Posterior cingulate gyrus (tissue), 11 donors: ENCODE measurements around the gene KIAA1217.

Source experiments
- DNase-seq, 10 donors: peaks; one replicate each; pipeline versions ENCODE4 v3.0.0 to v3.0.0-alpha.2; 2020 to 2021; ENCODE audit warnings: mixed read lengths in 3 of 10
- intact Hi-C: fragments of 100-400 bp; cut with DNase I; formaldehyde crosslinking; loops from one replicate; pipeline ENCODE4 v1.15.1; 2023

Gene KIAA1217

GRCh38 chr10:24355056-24355688 is 146.2 kb downstream of the KIAA1217 start:
- intact Hi-C loops, result no loop called here
- DNase-seq, result no peak

GRCh38 chr10:24357344-24358004 is 148.5 kb downstream of the KIAA1217 start:
- intact Hi-C loops, result no loop called here
- DNase-seq, result no peak

DNA sequence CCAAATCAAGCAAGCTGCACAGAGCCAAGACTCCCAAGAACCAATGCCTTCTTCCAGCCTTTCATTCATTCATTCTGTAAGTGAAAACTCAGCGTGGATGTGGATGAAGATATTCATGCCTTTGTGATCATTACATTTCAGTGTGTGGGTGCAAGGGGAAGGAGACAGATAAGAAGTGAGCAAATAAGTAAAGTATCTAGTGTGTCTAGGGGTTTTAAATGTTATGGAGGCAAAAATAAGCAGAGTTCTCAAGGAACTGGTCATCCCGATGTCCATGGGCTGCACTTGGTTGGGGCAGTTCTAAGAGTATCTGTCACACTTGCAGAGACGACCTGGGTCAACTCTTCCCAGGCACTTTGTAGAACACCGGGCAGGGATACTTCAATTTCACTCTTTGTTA is 149.1 kb downstream of the KIAA1217 start:
- no peak for DNase-seq
- intact Hi-C loops, result no loop called here

DNA sequence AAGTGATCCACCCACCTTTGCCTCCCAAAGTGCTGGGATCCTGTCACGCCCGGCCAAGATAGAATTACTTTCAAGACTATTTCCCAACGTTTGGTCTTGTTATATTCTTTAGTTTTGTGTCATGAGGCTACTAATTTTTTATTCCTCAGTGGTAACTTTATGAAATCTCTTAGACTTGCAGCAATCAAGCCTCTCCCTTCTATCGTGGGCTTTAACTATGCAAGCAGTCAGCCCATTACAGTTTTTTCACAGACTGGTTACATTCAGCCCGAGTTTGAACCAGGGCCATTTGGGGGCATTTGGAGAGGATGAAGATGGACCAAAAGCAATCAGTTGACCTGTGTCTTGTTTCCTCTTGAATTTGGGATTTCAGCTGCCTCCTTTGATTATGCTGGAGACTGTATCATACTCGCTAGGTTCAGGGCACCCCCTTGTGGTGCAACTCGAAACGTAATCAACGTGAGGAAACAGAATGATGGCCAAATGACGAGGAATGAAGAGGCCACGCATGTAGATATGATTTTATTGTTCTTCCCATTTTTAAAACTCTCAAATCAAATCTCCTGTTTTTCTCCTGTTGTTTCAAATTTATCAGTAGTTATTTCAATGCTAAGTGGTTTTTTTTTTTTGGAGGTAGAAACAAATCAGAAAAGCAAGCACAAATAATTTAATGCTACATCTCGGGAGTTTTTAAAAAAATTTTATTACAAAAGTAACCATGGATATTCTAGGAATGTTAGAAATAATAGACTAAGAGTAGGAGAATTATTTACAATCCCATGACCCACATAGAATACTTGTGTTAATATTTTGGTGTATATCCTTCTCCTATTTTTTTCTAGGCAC is 151.6 kb downstream of the KIAA1217 start:
- intact Hi-C loops, result no loop called here
- DNase-seq, result peak in 7 of 10 donors; percentile 24 to 92 (median 69)

- no peak for DNase-seq
- intact Hi-C loops, result no loop called here
Measured at GRCh38 chr10:24363070-24363469, 154.1 kb downstream of the KIAA1217 start.

DNA sequence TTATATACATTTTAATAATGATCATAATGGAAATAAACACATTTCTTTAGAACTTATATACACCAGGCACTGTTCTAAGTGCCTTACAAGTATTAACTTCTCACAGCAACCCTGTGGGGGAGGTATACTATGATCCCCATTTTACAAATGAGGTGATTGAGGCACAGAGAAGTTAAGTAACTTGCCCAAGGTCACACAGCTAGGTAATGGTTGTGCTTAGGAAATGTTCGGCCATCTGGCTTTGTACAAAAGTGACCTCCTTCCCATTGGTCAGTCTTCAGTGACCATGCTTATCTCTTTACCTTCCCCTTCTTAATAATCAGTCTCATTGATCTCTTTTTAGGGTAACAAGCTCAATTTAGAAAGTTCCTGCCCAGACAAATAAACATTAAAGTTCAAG is 158.8 kb downstream of the KIAA1217 start:
- intact Hi-C loops, result no loop called here
- no peak for DNase-seq

DNA sequence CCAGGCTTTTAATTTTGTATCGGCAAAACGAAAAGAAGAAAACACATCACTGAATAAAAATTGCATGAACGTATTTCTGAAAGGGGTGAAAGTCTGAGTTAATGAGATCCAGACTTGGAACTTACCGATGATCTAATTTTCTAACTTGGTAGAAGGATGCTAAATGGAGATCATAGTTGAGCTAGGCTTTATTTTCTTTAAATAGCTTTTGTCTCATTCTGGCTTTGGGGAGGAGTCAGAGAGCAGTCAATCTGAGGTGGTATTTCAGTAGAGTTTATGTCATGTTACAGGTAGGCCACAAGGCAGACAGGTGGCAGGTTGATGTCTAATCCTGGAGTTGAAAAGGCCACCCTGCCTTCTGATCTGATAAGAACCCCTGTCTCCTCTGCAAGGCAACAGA is 161.9 kb downstream of the KIAA1217 start:
- DNase-seq, result no peak
- intact Hi-C loops, result no loop called here

GRCh38 chr10:24371396-24371795 is 162.5 kb downstream of the KIAA1217 start:
- intact Hi-C loops, result no loop called here

DNA sequence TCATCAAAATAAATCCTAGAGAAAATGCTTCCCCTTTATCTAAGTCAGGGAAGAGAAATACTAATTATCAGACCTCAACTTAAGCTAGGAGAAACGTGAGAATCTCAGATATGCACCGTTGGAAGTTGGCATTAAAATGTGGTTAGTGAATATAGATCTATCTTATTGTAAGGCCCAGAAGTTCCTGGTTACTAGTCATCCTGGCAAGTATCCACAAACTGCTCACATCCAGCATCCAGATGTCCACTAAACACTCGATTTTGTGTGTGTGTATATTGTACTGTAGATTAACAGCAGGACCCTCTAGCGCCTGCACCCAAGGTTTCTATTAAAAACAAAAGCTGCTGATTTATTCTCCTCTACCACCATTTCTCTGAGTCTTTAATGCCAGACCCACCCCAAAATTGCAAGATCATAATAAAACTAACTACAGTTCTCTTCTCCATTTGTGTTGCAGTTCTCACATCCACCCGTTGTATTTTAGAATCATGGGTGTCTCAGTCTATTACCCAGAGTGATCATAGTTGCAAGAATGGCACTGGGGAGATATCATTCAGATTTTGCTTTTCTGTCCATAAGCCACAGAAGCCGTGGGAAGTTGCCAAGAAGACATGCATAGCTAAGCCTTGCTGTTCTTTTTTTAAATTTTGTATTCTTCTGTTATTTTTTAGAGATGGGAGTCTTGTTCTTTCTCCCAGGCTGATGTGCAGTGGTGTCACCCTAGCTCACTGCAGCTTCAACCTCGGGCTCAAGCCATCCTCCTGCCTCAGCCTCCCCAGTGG is 165.4 kb downstream of the KIAA1217 start:
- no peak for DNase-seq
- intact Hi-C loops, result no loop called here

More at GRCh38 chr10:24371396-24371795, 162.5 kb downstream of the KIAA1217 start:
- no peak for DNase-seq

GRCh38 chr10:24375510-24375909 is 166.6 kb downstream of the KIAA1217 start:
- DNase-seq, result no peak
- intact Hi-C loops, result no loop called here

DNA sequence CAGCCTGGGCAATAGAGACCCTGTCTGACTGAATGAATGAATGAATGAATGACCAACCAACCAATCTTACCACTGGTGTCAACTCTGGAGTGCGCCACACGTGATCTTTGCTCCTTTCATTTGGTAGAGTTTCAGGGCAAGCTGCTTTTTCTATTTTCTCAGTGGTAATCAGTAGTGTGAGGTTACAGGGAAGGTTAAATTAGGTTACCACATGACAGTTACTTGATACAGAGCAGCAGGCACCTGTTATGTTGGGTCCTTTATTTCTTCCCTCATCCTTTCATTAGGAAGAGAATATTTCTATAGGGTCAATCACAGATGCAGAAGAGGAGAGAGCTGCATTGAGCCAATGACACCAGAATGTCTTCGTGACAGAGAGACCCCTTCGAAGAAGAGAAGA is 167.8 kb downstream of the KIAA1217 start:
- intact Hi-C loops, result no loop called here
- DNase-seq, result no peak

DNA sequence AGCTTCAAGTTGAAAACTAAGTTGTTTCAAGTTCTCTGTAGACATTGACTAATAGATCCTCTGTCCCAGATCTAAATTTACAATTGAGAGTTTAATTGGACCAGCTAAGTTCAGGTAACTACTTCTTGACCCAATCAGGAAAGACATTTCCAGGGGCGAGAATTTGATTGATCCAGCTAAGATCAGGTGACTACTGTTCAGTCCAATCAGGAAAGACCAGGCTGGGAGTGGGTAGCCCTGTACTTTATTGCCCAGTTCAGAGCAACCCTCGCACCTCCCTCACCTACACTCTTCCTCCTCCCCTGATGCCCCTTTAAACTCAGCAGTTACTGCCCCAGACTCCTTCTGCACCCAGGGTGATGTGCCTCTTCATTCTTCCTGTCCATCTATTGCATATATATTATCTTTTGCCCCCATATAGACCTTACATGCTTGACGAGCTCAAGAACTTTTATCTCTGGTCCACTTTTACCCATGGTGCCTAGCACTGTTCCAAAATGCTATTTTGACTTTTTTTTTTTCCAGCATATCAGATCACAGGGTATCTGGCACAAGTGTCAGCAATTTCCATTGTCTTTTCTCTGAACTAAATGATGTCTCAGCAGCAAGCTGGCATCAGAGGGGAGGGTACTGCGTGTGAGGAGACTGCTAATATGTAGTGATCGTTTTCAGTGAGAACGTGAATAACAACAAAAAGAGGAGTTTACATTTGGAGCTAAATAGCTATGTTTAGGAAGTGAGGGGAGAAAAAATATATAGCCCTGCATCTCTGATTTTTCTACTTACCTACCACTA is 169.4 kb downstream of the KIAA1217 start:
- intact Hi-C loops, result no loop called here
- no peak for DNase-seq

DNA sequence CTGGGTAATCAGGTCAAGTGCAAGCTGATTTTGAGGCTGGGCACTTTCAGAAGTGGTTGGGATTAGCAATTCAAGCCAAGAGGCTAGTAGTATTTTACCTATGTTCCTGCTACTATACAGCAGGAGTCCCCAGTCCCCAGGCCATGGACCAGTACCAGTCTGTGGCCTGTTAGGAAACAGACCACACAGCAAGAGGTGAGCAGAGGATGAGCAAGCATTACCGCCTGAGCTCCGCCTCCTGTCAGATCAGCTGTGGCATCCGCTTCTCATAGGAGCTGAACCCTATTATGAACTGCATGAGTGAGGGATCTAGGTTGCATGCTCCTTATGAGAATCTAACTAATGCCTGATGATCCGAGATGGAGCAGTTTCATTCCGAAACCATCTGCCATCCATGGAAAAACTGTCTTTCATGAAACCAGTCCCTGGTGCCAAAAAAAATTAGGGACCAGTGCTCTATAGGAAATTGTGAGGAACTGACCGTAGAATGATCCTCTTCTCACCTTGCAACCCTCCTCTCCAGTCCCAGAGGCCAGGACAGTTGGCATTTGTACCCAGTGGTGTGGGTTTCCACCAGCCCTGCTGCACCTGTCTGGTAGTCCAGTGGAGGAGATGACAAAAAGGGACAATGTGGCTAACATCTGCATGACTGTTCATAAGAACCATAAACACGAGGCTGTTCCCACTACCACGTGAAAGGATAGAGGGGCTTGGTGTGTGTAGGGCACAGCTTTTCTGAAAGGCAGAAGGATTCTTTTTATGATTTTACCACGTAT is 172.5 kb downstream of the KIAA1217 start:
- intact Hi-C loops, result no loop called here
- no peak for DNase-seq

DNA sequence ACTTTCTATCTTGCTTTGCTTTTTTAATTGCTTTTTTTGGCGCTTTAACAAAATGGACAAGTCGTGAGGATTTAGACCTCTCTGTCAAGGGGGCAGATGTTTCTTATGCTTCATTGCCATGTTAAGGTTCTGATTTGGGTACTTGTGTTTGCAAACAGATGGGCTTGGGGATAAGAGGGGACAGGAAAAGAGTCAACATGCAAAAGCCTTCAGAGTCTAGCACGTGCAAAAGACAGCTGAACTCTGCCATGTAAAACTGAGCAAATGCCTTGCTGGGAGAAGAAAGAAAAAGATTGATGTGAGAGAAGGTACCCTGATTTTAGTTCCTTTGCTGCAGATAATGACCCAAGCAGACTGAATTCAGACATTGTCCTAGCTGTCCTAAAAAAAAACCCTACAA is 173.1 kb downstream of the KIAA1217 start:
- intact Hi-C loops, result no loop called here
- no peak for DNase-seq

DNA sequence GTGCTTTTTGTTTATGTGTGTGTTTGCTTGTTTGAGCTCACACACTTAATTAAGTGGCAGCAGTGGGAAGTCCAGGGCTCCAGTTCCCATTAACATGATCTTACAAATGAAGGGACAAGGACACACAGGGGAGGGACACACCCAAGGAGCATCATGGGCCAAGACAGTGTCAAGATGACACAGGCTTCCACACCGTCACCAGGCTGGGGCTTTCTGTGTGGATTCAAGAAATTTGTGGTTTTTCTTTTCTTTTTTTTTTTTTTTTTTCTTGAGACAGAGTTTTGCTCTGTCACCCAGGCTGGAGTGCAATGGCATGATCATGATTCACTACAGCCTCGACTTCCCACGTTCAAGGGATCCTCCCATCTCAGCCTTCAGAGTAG is 173.6 kb downstream of the KIAA1217 start:
- DNase-seq, result no peak
- intact Hi-C loops, result no loop called here

DNA sequence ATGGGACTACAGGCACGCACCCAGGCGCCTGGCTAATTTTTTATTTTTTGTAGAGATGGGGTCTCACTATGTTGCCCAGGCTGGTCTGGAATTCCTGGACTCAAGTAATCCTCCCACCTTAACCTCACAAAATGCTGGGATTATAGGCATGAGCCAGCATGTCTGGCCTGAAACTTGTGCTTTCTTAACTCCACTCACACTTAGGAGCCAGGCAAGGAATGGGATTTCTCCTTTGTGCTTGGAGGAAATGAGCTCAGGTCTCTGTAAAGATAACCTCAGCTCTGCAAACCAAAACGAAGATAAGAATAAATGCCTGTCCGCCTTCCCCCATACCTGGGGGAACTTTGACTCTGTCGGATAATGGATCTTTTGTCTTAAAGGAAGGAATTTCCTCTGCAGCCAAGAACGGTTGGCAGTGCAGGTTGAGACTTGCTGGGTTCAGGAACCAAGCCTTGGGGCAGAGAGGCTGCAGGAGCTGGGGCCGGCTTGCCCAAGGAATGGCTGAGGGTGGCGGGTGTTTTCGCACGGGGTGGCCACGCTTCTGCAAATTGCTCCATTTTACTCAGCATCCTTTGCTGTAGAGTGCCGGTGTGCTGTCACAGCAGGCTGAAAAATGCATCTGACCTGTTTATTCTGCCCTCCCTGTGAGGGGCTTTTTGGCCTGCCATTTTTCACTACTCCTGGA is 174.2 kb downstream of the KIAA1217 start:
- DNase-seq, result no peak
- intact Hi-C loops, result no loop called here

- DNase-seq, result peak in 8 of 10 donors; percentile 31 to 91 (median 39)
- intact Hi-C loops, result no loop called here
Measured at GRCh38 chr10:24383681-24384106, 174.8 kb downstream of the KIAA1217 start.

DNA sequence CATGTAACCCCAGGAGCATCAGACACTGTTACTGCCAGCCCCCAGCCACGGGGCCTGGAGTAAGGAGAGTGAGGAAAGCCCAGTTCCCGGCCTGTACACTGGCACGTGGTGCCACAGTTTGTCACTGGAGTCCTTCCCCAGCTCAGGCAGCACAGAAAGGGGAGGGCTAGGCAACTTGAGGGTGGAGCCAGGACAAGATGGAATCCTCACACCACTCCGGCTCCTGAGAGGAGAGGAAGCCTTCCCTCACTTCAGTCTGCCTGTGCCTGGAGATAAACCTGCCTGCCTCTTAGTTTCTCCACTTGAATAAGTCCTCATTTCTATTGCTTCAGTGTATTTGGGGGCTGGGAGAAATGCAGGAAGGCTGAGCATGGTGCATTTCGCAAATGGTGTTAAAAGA is 176.0 kb downstream of the KIAA1217 start:
- DNase-seq, result peak in 1 of 10 donors; percentile 81
- intact Hi-C loops, result no loop called here

DNA sequence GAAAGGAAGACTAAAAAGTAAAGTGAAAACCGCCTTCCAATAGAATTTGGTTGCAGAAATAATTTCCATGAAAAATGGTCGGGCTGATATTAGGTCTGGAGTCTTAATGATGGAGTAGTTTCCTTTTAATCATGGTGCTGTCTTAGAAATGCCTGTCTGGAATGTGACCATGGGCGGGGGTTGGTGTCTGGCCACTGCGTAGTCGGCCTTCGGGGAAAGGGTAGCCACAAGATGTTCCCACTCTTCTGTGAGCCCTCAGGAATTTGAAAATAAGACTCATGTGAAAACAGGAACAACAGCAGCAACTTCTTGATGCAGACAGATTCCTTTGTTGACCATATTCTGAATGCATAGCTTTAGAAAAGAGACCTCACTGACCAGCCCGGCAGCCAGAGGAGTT is 176.8 kb downstream of the KIAA1217 start:
- DNase-seq, result no peak
- intact Hi-C loops, result no loop called here
